Measurements from ENCODE around the gene SYT7.

Gene SYT7

GRCh38 chr11:61518032-61518795 is 62.7 kb downstream of the SYT7 start:
- no peak for DNase-seq (ENCODE audit: low read depth in 2 of 2, low spot score in 1 of 2)

GRCh38 chr11:61516675-61517572 is 64.0 kb downstream of the SYT7 start:
- DNase-seq (ENCODE audit: low read depth in 2 of 2, low spot score in 1 of 2) = peak; percentile 30 to 39

- DNase-seq (ENCODE audit: low read depth in 2 of 2, low spot score in 1 of 2) = no peak
These were observed 64.7 kb downstream of the SYT7 start for GRCh38 chr11:61516191-61516590.

GRCh38 chr11:61515686-61516085 is 65.2 kb downstream of the SYT7 start:
- no peak for DNase-seq (ENCODE audit: low read depth in 2 of 2, low spot score in 1 of 2)

- no peak for DNase-seq (ENCODE audit: low read depth in 2 of 2, low spot score in 1 of 2)
These were observed 66.6 kb downstream of the SYT7 start for GRCh38 chr11:61514050-61514917.

- DNase-seq (ENCODE audit: low read depth in 2 of 2, low spot score in 1 of 2) = no peak
These were observed 67.6 kb downstream of the SYT7 start for GRCh38 chr11:61513143-61513765.

- DNase-seq (ENCODE audit: low read depth in 2 of 2, low spot score in 1 of 2) = no peak
These were observed 68.4 kb downstream of the SYT7 start for GRCh38 chr11:61512435-61512834.

GRCh38 chr11:61511383-61511782 is 69.5 kb downstream of the SYT7 start:
- no peak for DNase-seq (ENCODE audit: low read depth in 2 of 2, low spot score in 1 of 2)

- DNase-seq (ENCODE audit: low read depth in 2 of 2, low spot score in 1 of 2) = no peak
These were observed 69.9 kb downstream of the SYT7 start for GRCh38 chr11:61510974-61511373.

- no peak for DNase-seq (ENCODE audit: low read depth in 2 of 2, low spot score in 1 of 2)
These were observed 70.5 kb downstream of the SYT7 start for GRCh38 chr11:61510166-61510919.

- DNase-seq (ENCODE audit: low read depth in 2 of 2, low spot score in 1 of 2) = no peak
These were observed 71.5 kb downstream of the SYT7 start for GRCh38 chr11:61509043-61510029.

- DNase-seq (ENCODE audit: low read depth in 2 of 2, low spot score in 1 of 2) = no peak
These were observed 72.7 kb downstream of the SYT7 start, which contains the start of gene LRRC10B for GRCh38 chr11:61507962-61508861. Gene LRRC10B (plus strand): TSS chr11:61508749. CDS start chr11:61508999, 250 bp downstream.

- no peak for DNase-seq (ENCODE audit: low read depth in 2 of 2, low spot score in 1 of 2)
These were observed 73.7 kb downstream of the SYT7 start for GRCh38 chr11:61507012-61507768.

- DNase-seq (ENCODE audit: low read depth in 2 of 2, low spot score in 1 of 2) = no peak
These were observed 75.2 kb downstream of the SYT7 start for GRCh38 chr11:61505640-61506155.

- no peak for DNase-seq (ENCODE audit: low read depth in 2 of 2, low spot score in 1 of 2)
These were observed 75.8 kb downstream of the SYT7 start for GRCh38 chr11:61505106-61505505.

- no peak for DNase-seq (ENCODE audit: low read depth in 2 of 2, low spot score in 1 of 2)
These were observed 77.6 kb downstream of the SYT7 start for GRCh38 chr11:61503135-61503770.

Measured in stimulated activated CD8-positive, alpha-beta memory T cell treated with anti-CD3 and anti-CD28 coated beads, Interleukin-4, amount 100 ng/mL, for 1 hour (primary cell).